COLO668 (cell line): ENCODE data around the gene POLR1A.

Experiments
- DNase-seq: peaks from one replicate; lab custom pipeline; 2025; ENCODE audit not compliant: unreplicated experiment; lab: John Stamatoyannopoulos, UW

Gene POLR1A

DNA sequence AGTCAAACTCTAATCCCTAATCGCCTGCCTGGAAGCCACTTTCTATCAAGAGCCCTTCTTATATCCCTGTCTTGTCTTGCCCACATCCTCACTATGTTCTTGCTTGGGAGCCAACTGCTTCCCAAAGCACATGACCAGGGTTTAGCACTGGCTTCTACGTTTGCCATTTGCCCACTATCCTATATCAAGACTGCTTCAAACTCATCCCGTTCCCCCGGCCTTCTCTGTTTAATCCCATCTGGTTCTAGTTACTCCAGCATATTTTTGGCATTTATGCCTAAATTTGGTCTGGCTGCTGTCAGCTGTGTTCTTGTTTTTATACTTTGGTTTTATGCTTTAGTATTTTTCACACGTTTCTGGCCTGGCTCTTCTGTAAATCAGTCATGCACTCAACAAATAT lies 40.2 kb downstream of the POLR1A start:
- no peak for DNase-seq

DNA sequence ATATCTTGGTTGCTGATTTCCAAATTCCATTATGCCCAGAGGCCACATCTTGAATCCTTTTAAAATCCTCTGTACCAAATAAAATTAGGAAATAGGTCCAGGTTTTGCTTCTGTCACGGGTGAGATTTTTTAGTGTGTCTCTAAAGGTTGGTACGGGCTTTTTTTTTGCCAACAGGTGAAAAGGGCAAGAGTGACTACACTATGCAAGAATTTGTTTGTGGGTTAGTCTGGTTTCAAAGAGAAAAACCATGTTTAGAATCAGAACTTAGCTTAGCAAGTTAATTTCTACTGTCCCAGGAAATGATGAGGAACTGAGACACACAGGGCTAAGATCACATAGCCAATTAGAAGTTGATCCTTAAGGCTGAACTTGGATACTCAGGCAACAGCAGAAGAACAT lies 41.7 kb downstream of the POLR1A start:
- no peak for DNase-seq

DNA sequence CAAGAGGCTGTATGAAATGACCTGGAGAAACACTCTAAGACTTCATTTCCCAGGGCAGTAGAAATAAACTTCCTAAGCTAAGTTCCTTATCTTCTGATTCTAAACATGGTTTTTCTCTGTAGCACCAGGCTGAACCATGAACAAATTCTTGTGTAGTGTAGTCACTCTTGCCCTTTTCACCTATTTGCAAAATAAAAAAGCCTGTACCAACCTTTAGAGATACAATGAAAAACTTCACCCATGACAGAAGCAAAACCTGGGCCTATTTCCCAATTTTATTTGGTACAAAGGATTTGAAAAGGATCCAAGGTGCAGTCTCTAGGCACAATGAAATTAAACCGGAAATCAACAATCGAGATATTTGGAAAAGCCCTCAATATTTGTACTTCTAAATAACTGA lies 43.6 kb downstream of the POLR1A start:
- DNase-seq = no peak

DNA sequence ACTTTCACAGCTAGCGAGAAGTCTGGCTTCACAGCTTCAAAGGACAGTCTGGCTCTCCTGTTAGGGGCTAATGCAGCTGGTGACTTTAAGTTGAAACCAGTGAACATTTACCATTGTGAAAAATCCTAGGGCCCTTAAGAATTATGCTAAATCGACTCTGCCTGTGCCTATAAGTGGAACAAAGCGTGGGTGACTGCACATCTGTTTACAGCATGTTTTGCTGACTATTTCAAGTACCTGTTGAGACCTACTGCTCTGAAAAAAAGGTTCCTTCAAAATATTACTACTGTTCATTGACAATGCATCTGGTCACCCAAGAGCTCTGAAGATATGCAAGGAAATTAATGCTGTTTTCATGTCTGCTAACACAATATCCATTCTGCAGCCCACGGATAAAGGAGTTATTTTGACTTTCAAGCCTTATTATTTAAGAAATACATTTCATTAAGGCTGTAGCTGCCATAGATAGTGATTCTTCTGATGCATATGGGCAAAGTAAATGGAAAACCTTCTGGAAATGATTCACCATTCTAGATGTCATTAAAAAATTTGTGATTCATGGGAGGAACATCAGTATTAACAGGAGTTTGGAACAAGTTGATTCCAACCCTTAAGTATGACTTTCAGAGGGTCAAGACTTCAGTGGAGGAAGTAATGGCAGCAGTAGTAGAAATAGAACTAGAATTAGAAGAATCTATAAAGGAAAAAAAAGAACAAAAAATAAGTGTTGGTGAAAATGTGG lies 48.9 kb downstream of the POLR1A start:
- DNase-seq = no peak

DNA sequence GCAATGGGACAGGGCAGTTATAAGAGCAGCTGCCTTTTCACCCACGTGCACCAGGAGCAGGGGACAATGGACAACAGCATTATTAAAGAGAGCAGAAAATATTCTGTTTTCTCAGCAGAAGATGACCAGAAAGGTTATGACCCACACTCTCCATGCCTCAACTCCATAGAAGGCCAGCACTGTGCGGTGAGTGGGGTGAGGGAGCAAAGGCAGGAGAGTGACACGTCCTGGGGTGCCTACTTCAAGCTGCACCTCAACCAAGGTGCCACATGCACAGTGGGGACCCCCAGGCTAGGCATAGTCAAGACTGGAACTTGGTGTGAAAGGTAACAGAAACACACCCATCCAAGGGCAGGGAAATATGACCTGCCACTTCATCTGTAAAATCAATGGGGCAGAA lies 50.4 kb downstream of the POLR1A start:
- no peak for DNase-seq

DNA sequence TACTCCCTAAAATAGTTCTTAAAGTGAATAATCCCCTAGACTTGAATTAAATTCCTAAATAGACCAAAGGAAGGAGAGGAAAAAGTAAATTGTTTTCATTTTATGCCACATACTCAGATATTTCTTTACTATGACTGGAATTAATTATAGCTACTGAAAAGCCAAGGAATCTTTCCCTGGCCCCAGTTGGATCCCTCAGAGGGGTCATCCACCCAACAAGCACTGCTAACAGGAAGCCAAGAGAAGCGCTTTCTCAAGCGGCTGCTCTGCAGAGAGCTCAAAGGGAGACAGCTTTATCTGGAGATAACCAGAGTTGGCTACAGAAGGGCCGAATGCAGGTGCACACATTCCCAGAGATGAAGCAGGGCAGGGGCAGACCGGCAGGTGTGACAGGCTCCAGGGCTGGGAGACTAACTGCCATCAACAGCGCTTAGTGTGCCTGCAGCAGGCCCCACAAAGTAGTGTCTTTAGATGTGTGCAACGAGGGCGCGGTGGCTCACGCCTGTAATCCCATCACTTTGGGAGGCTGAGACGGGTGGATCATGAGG lies 51.1 kb downstream of the POLR1A start:
- DNase-seq = no peak

DNA sequence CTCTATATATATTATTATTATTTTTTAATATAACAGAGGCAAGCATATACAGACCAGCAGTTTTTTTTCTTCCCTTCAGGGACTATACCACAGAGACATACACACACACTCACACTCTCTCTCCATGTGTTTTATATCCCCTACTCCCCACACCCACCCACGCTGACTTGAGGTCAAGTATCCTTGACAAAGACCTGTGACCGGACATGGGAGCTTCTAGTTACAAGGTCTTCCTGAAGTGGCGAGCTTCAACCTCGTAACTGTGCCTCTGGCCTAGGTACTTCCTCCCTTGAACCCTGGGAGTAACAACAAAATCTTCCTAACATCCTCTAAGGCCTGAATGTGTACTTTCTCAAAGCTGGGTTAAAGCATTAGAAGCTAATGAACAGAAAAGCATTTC lies 52.5 kb downstream of the POLR1A start:
- DNase-seq = no peak

DNA sequence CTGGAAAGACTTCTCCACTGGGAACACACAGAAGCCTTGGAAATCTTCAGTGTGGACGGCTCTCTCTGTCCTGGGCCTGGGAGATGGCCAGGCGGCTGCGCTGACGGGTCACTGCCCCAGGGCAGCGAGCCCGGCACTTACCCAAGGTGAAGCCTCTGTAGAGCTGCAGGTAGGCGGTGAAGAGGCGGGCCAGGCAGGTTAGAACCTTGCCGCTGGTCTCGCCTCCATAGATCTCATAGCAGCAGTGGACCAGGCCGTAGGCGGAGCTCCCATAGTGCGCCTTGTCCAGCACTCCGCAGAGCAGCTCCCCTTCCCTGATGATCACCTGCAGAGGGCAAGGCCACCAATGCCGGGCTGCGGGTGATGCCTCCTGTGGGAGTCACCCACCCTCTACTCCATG lies 53.0 kb downstream of the POLR1A start:
- DNase-seq = no peak

DNA sequence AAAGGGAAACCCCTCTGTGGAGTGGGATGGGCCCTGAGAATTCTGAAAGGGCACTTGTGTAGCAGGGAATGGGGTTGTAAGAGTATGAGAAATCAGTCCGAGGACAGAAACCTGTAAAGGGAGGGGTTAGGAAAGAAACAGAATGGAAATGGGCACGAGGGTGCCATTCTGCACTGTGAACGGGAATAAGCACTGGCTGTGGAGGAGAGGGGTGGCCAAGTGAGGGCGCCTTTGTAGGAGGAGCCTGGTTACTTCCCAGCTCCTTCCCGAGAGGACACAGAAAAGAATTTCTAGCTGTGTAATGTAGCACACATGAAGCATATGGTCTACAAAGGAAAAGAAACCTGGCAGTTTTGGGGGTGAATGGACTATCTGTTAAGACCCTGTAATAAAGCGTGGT lies 53.4 kb downstream of the POLR1A start:
- no peak for DNase-seq

DNA sequence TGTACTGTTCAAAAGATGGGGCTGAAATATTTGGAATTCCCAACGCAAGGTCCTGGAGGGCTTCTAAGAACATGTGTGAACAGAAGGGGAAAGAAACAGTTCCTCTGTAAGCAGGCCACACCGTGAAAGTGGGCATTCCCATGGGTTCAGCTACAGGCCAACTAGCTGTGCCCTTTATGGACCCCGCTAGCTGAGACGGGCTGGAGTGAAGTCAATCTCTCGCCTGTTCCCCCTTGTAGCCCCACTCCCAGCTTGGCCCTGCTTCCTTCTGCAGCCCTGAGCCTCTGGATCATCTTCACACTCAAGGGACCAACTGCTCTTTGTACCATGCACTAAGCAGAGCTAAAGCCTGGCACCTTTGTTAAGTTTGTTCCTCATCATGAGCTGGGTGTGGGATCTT lies 55.4 kb downstream of the POLR1A start:
- DNase-seq = no peak

DNA sequence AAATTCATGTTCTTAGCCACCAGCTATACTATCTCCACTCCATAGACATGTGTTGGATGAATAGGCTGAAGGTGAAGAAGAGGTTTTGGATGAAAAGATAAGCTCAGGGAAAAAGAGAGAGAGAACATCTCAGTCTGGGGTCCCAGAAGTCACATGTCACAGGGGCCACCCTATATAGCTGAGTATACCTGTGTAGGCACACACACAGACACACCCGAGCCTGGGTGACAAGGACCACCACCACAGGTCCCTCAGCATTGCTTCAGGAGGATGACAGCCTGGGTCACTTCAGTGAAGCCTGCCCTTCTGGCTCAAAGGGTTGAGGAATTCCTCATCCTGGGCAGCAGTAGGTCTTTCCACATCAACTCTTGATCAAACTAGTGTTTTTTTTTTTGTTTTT lies 56.2 kb downstream of the POLR1A start:
- DNase-seq = no peak

DNA sequence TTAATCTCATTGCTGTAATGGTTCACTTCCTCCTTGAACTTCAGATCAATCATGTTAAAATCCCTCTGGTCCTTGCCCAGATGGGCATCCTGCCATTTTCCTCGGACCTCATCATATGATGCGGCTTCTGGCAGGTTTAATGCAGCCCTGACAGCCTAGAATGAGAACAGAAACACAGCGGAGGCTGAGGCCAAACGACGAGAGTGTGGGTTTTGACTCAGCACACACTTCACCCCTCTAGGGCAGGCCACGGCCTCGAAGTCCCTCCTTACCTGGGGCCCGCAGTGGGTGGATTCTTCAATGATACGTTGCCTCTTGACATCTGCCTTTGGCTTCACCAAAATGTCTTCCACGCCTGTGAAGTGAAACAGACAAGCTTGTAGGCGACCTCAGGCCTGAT lies 56.8 kb downstream of the POLR1A start:
- DNase-seq = no peak

DNA sequence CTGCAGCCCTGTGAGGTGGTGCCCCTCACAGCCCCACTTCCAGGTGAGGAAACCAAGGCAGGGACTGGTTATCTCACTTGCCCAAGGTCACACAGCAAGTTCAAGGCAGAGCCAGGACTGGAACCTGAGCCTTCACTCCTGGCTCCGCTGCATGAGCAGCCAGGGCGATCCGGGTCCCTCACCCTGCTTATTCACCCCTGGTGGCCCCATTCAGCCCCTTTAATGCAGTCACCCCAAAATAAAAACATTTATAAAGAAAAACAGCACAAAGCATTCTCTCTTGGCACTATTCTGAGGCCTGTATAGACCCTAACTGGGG lies 57.3 kb downstream of the POLR1A start:
- DNase-seq = no peak

DNA sequence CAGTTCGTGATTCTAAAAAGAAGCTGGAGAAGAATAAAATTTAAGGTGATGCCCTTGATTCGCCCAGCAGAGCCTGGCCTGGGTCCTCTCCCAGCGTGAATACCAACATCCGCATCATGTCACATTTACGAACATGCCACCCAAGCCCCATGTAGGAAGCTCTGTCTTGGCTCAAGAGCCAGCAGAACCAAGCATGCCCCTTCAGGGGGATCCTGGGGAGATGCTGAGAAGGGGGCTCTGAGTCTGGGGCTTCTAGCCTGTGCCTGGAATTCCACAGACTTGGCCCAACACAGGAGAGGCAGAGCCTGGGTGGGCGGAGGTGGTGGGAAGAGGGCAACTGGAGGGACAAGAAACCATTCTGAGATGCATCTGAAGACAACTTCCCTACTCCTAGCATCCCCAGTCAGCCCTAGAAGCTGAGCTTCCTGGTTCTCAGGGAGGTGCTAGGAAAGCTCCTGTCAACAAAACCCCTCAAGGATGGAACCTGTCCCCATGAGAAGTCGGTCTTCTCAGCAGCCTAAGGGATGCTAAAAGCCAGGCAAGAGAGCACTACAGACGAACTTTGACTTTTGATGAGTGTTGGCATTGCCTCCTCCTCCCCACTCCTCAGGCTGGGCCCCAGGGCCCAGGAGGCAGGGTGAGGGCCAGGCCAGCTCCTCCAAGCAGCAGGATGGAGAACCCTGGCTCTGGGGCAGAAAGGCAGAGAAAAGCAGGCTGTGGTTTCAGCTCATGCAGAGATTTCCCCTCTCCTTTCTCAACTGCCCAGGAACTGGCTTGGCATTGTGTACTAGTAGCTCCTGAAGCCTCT lies 57.9 kb downstream of the POLR1A start:
- no peak for DNase-seq

DNA sequence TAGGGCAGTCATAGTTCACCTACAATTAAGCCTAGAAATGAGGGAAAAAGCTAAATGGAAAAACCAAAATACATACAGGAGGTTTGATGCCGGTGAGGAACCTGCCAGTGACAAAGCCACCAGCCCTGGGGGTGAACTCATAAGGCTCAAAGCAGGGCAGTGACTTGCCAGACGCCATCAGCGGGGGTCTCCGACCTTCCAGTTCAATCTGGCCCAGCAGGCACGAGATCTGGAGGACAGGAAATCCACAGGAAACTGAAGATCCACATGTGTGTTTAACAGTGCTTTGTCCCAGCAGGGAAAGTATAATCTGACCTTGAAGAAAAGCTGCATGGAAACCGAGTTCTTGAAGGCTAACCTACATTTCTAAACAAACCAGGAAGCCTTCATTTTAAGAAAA lies 60.1 kb downstream of the POLR1A start:
- DNase-seq = no peak

DNA sequence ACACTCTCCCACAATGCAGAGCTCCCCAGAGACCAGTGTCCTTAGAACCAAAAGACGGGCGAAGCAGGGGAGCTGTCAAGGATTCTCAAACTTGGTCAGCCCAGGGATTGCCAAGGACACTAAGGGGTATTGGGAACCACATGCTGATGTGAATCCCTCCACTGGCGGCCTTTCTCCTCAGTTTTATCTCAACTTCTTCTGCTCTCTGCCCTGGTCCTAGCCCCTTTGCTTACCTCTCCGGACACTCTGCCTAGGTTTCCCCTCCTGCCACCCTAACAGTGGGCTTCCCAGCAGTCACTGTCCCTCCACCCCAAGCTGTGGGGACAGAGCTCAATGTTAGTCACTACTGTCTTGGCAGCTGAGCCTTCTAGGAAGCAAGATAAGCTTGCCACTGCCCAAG lies 61.1 kb downstream of the POLR1A start:
- DNase-seq = no peak

DNA sequence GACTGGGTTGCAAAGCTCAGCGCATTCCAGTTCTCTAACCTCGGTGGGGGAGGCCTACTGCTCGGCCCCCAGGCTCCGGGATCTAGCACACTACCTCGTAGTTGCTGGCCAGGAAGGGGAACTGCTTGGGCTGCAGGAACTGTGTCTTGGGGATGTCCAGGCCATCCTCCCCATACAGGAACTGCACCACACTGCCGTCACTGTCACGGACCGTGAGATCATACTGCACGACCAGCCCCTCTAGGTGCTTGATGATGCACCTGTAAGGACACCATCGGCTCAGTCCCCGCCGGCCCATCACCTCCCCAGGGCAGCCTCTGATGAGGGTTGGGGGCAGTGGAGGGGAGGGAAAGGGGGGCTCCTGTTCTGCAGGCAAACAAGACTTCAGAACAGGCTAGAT lies 61.6 kb downstream of the POLR1A start:
- no peak for DNase-seq

DNA sequence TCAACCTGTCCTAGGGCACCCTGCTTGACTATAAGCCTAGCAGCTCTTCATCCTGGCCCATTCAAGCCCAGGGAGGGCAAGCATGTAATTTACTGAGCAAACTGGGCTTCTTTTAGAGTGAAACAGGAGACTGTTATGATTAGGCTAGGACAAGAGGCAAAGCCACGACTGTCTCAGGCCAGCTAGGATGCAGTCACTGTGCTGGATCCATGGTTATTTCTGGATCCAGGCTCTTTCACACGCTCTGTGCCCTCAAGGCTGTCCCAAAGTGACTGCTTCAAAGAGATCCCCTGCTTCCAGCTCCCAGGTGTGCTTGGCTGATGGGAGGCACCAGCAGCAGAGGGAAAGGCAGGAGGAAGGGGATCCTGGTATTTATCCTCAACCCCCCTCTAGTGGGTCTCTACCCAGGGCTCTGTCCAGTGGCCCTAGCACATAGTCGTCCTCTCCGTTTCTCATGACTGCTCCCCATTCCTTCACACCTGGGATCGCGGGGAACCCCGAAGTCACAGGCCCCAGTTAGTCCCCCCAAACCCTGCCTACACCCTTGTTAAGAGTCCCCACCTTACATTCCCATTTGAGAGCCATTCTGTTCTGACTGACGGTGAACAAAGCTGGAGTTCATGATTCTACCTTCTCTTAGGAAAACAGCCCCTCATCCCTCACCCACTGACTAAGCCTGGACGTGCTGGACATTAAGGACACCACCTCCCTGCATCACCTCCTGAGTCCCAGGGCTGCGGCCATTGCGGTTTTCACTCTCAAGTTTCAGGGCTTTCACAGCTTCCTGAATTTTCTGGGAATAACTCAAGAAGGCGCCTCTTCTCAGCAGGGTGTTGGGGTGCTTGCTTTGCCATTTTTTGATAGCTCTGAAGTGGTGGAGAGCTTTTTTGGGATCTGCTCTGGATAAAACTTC lies 63.2 kb downstream of the POLR1A start:
- no peak for DNase-seq

DNA sequence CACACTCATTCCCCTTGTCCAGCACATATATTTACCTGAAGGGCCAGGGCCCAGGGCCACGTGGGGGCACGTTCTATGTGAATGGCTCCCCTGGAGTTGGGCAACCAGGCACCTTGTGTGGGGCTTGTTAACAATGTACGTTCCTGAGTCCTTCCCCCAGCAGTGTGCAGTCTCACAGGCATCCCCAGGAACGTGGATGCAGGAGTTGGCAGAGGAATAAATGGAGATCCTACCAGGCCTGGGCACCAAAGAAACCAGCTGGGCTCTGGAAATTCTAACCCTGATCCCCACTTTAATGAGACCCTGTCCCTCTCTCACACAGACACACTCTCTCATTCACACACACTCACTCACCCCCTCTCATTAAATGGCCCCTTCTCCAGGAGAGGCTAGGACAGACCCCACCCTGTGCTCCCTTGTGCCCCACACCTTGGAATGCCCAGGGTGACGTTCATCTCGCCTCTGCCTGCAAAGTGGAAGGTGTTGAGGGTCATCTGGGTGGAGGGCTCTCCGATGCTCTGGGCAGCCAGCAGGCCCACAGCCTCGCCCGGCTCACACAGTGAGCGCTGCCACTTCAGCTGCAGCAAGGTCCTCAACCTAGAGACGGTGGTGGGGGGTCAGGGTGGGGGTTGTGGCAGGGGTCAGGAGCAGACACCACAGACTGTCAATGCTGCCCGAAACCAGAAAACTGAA lies 65.6 kb downstream of the POLR1A start:
- no peak for DNase-seq

DNA sequence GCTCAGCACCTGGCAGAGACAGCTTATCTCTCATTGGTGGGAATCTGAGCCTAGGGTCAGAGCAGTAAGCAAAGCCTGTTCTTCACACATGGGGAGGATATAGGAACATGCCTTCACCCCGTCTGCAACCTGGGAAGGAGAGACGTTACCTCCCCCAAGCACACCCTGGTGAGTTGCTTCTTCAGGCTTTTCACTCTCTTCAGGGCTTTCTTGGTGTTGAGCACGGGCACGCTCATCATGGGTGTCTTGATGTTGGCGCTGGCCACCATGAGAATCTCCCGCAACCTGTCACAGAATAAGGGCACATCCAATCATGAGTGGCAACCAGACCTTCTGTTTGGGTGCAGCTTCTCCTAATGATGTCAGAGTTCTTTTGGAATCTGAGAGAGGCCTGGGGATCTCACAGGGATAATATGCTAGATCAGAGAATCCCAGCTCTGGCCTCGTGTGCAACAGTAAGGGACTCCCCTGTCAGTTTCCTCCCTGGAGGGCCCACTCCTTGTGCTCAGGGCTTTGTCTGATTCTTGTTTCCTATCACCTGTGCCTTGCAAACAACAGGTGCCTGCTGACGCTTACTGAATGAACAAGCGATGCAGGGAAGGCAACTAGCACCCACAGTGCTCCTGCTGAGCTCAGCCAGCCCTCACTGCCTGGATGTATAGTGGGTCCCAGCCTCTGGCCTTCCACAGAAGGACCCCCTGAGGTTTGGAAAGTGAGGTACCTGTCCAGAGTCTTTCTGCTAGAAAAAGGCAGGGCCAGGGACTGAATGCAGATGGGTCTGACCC lies 66.3 kb downstream of the POLR1A start:
- no peak for DNase-seq
